UCSD-AML1 (cell line): ENCODE data around the gene SFSWAP.
"Not testable (repeated sequence)": the region's sequence is repeated elsewhere in the genome, so short reads cannot be mapped to it uniquely, and the experiment has no call there.

Source experiments
- DNase-seq: peaks from one replicate; lab custom pipeline; 2025; ENCODE audit not compliant: unreplicated experiment; lab: John Stamatoyannopoulos, UW

SFSWAP gene

DNA sequence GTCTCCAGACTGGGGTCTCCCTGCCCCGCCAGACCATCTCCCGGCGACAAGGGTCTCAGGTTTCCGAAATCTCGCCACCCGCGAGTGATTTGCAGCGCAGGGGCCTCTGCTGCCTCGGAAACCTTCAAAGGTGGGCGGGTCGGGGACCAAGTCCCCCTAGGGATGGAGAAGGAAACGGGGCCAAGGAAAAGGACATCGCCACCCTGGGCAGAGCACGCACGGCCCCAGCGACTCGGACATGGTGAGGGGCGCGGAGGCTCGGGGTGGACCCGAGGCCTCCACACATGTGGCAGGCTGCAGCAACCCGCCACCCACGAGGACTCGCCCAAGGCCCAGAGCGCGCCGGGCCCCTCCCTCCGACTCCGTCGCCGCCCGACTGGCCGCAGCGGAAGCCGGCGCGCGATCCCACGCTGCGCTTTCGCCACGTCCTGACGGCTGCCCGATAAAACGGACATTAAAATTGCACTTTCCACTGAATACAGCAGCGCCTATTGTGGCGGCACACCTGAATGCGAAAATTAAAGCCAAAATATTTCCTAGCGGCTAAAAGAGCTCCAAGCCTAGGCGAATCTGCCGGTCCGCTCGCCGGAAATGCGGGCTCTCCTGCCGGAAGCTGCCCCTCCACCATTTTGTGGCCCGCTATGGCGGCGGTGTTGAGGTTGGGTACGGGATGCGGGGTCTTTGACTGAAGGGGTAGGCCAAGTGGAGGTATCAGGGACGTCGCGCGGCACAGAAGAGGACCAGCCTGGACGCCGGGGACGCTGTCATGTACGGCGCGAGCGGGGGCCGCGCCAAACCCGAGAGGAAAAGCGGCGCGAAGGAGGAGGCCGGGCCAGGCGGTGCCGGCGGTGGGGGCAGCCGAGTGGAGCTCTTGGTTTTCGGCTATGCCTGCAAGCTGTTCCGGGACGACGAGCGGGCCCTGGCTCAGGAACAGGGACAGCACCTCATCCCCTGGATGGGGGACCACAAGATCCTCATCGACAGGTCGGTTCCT, at the start of gene SFSWAP:
SFSWAP (plus strand) TSS at position 627 of the 994 bp plus-strand sequence; CDS start at position 767, 140 bp downstream.
- DNase-seq, result peak; percentile 82

DNA sequence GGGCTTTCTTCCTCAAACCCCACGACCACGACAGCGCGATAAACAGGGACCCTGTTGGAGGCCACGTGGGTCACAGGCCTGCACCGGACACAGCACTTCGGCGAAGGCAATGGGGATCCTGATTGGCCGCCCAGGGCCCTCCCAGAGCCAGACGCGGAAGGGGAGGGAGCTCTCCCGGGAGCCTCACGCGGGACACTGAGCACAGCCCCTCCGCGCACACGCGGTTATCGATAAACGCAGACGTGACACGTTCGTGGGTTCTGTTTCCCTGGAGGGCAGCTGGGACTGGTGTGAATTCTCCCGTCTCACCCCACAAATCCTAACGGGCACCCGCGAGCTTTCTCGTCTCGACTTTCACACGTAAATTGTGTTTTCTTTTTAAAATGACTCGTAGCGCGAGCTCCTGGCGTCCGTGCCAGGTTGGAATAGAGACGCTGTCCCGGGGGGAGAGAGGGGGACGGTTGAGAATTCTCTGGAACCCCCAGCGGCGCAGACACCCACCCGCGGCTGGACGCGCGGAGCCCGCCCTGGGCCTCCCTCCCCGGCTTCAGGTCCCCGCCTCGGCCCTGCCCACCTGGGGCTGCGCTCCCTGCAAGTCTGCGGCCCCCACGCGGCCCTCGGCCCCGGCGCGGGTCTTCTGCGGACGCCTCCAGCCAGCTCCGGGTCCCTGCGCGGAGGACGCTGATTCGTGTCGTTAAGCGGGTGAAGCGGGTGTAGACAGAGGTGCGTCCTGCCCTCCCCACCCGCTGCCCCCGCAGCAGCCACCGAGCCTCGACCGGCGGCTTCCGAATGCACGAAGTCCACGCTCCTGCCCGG, 49.5 kb upstream of the SFSWAP start:
- not testable (repeated sequence) for DNase-seq

DNA sequence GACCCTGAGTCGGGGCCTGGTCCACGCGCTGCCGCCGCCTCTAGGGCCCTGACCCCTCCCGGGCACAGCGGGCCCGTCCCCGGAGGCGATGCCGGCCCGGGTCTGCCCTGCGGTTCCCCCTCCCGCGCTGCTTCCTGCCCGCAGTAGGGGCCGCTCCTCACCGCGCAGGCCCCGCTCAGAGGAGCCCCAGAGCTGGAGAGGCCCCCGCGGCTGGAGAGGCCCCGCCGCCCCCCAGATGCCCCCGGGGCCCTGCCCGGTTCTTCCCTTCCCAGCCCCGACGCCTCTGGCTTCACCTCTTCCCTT, 49.0 kb upstream of the SFSWAP start:
- DNase-seq, result not testable (repeated sequence)

DNA sequence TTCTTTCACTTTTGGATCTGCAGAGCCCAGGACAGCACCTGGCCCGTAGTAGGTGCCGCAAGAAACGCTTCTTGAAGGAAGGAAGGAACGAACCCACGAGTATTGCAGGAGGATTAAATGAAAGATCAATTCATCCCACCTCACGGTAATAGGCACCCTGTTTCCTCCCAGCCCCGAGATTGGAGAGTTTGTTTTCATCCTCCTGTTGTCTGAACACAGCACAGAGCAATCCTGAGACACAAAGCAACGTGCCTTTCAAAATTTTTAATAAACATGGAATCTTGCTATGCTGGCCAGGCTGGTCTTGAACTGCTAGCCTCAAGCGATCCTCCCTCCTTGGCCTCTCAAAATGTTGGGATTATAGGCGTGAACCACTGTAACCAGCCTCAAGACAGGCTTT, 48.5 kb upstream of the SFSWAP start:
- DNase-seq, result not testable (repeated sequence)

DNA sequence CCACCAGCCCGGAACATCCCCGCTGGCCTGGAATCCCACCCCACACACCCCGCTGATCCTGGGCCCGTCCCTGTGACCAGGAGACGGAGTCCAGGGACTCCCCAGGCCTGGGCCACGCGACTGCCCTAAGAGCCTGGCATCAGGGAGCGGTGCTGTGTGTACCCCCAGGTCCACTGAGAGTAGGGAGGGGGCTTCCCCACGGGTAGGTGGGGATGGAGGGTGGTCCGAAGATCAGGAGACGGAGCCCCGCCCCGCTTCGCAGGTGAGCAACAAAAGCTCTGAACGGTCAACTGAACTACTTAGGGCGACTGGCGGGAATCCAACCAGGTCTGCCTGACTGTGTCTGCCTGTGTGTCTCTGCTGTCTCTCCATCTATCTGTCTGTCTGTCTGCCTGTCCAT, 45.2 kb upstream of the SFSWAP start:
- DNase-seq, result not testable (repeated sequence)

DNA sequence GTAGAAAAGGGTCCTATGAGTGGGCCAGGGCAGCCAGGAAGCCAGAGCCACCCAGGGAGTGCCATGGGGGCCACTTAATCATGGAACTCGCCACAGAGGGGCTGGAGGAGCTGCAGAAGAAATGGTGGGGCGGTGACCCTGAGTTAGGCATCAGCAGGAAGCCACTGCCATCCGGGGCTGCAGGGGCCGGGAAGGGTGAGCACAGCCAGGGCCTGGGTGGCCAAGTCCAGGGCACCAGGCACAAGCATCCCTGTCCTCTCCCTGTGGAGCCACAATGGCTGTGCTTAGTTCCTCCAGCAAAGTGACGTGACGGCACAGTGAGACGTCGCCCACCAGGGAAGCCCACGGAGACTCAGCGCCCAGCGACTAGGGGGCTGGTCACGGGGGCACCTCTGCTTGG, 44.4 kb upstream of the SFSWAP start:
- not testable (repeated sequence) for DNase-seq

DNA sequence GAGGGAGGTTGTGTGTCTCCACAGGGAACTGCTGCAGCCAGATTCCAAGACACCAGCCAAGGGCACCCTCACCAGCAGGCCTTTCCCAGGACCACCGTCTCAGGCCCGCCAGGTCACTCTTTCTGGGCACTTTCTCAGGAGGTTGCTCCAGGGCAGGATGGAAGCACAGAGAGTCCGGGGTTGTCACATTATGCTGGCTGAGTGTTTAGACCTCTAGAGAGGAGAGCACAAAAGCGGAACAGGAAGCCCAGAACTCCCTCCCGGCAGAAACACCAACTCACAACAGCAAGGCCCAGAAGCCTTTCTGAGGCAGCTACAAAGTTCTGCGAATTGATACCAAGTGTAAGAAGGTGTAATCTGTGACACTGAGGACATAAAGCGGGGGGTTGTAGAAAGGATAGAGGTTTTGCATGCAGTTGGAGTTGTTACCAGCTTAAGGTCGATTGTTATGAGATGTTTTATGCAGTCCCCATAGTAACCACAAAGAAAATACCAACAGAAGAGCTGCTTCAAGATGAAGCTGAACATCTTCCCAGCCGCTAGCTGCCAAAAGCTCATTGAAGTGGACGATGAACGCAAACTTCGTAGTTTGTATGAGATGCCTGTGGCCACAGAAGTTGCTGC, 43.8 kb upstream of the SFSWAP start:
- DNase-seq, result peak; percentile 44

DNA sequence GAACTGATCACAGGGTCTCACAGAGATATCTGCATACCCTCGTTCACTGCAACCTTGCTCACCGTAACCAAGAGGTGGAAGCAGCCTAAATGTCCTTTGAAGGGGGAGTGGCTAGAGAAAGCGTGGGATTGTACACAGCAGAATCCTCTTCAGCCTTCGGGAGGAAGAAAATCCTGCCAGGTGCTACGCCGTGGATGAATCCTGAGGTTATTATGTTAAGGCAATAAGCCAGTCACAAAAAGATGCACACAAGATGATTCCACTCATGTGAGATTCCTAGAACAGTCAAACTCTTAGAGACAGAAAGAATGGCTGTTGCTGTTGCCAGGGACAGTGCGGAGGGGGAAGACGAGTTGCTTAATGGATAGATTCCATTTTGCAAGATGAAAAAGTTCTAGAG, 39.6 kb upstream of the SFSWAP start:
- no peak for DNase-seq

DNA sequence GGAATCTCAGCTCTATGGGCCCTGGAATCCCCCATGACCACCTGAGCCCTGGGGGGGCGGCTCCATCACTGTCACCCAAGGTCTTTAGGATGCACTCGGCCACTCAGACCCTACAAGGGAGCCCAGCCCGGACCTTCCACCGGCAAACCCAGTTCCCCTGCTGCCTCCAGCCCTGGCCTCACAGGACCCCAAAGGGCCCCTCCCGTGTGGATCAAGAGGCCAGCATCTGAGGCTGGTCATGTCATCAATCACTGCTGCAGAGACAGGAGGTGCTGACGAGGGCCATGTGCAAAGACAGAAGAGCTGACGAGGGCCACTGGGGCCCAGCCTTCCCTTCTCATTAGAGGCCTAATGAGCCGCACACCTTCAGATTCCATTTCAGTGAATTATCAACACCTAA, 39.0 kb upstream of the SFSWAP start:
- no peak for DNase-seq

DNA sequence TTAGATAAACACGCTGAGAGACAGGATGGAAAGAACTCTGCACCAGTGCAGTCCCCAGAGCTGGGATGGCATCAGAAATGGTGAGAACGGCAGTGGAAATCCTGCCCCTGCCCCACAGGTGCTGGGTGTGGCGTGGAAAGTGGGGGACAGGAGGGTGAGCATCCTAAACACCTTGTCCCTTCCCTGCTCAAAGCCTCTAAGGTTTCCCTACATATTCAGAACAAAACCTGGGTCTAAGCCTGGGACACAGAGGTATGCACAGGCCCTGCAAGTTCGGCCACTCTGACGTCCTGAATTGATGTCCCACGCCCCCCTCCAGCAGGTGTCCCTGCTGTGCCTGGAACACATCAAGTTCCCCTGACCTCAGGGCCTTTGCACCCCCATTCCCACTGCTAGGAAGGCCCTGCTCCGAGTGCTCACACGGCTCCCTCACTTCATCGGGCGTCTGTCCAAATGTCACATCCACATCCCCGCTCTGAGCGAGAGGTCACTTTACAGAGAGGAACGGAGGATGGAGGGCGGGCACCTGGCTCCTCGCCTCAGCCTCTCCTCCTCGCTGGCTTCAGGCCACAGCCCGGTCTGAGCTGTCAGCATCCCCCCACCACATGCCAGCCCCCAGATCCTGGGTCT, 38.5 kb upstream of the SFSWAP start:
- DNase-seq, result no peak

DNA sequence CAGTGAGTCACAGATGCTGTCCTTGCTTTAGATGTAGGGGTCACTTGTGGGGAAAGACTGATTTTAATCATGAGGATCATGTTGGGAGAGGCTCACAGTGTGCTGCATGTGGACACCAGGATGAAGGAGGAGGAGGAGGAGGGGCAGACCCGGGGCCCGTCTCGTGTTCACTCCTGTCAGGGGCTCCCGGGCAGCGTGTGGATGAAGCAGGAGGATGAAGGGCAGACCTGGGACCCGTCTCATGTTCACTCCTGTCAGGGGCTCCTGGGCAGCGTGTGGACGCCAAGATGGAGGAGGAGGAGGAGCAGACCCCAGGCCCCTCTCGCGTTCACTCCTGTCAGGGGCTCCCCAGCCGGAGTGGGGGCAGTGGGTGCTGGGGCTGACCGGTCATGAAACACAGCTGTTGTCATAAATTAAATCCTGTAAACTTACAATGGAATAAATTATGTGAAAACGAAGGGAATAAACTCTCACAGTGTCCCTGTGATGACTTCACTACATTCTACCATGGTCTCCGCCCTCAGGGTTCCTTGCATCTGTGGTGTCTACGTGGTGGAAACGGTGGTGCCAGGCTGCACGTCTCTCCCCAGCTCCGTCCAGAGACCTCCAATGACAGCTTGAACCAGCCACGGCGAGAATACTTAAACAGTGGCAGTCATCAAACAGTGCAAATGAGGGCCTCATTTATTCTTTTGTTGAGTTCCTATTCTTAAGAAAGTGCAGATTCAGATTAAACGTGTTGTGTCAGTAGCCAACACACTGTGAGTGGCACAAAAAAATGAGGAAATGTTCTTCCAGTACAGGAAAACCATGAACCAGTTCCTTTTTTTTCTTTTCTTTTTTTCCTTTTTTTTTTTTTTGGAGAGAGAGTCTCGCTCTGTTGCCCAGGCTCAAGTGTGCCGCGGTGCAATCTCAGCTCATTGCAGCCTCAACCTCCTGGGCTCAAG, 37.7 kb upstream of the SFSWAP start:
- DNase-seq, result no peak

DNA sequence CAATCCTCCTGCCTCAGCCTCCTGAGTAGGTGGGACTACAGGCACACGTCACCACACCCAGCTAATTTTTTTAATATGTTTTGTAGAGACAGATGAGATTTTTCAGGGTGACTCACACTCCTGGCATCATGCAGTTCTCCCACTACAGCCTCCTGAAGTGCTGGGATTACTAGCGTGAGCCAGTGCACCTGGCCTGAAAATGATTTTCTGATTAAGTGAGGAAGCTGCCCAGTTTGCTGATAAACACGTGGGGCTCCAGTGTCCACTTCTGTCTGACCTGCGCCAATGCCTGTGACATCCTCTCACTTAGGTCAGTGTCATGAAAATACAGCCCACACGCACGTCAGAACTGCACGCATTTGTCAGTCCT, 37.0 kb upstream of the SFSWAP start:
- DNase-seq, result no peak

DNA sequence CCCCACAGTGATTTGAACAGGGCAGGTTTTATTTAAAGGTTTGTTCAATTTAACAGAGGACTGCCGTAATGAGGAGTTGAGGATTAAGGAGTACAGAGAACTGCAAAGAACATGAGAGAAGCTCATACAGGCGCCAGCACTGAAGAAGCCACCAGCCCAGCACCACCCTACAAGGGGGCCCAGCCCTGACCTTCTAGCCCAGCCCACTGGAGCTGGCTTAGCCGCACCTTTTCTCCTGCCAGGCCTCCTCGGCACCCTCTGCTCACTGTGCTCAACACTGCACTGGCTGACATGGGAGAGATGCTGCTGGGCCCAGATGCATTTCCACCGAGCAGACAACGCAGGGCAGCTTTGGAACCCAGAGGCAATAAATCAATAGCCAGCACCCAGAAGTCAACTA, 36.5 kb upstream of the SFSWAP start:
- DNase-seq, result no peak

DNA sequence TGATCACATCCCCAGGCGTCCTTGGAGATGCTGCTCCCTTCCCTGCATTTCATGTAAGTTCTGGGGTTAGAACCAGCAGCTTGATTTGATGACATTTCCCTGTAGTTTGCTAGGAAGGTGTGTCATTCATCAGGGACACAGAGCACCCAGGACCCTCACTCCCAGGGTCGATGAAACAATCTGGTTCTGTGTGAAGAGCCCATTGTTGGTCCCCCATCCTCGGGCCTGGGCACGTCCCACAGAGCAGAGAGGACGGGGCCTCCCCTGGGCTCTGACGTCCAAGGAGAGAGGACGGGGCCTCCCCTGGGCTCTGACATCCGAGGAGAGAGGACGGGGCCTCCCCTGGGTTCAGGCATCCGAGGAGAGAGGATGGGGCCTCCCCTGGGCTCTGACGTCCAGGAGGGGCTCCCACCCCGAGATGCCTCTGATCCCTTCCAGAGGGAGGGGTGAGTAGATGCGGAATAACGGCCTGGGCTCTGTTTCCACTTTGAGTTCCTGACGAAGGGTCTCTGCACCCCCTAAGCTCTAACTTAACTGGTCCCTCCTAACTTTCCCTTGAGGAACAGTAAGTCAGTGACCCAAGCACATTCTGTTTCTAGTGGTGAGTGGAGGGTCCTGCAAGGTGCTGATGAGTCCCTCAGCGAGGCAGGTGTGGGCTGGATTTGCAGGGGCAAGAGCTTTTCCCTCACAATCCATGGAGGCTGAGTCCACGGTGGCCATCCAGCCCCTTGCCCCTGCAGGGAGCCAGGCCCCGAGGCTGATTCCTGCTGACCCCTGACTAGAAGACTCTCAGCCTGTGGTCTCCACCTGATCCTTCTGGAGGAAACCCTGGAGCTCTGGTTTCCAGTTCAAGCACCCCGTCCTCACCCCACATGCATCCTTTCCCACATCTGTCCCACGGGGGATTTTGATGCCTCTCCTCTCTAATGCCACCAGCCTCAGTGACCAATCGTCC, 35.5 kb upstream of the SFSWAP start:
- no peak for DNase-seq

DNA sequence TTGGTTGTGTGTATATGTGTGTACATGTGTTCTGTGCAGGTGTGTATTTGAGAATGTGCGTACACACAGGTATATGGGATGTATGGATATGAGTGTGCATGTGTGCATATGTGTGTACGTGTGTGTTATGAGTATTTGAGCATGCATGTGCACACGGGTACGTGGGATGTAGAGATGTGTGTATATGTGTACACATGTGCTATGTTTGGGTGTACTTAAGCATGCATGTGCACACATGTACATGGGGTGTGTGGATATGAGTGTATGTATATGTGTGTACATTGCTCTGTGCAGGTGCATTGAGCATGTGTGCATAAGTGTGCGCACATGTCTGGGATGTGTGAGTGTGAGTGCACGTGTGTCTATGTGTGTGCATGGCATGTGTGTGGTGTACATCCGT, 34.3 kb upstream of the SFSWAP start:
- DNase-seq, result no peak

DNA sequence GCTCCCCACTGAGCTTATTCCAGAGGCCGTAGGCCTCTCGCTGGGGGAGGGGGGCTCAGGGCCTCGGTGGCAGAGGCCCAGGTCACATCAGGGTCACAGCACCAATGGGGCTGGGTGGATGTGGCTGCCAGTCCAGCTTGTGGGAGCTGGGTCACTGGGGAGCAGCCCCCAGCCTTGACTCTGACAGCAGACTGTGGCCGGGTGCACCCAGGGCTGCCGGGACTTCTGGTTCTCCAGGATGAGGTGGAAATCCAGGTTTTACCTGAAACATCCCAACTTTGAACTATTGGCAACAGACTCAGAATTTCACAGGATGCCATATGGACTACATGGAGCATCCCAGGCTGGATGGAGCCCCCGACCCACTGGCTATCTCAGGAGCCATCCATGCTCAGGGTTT, 33.8 kb upstream of the SFSWAP start:
- not testable (repeated sequence) for DNase-seq

DNA sequence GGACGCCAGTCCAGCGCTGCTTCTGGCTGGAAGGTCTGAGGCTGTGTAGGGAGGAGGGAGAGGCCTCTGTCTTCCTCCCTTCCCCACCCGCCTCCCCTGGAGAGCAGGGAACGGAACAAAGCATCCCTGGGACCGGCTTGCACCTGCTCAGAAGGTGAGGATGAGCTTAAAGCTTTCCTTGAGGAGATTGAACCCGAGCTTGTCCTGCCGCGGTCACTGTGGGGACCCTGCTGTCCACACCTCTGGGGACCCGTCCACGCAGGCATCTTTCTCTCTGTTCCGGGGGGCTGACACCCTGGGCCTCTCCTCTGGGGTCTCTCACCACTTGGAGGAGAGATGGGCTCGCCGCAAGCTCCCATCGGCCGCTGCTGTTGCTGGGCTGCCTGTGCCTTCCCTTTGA, 33.2 kb upstream of the SFSWAP start:
- DNase-seq, result no peak

DNA sequence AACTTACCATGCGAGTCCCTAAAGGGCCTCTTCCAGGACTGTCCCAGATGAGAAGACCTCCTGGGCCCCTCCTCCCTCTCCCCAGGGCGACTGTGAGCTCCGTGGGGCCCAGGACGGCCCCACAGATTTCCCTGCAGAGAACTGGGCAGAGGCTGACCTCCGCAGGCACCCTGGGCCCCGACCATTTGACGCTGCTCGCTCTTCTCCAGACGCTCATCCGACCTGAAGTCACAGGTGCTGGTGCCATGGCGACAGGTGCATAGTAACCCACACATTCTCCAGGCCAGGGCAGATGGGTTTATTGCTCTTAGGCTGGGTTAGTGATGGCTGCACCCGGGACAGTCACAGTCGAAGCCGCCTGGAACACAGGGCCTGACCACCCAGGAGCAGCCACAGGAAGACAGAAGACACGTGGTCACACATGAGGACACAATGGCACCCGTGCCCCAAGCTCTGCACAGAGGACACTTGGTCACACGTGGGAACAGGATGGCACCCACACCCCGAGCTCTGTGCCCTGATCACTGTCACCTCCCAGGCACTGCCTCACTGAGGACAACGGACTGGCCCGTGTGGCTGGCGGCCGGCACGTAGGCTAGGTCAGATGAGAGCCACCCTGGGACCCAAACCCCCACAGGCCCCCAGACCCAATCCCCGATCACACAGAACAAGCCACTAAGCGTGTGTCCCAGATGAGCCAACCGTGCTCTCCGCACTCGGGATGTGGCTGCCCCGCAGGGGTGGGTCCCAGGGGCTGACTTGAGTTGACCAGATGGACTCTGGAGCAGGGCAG, 32.3 kb upstream of the SFSWAP start:
- not testable (repeated sequence) for DNase-seq
